Measurements from ENCODE around the gene VWA5B2.
A peak's percentile ranks its signal among the peaks of the same experiment; 100 is the strongest.

Gene VWA5B2

DNA sequence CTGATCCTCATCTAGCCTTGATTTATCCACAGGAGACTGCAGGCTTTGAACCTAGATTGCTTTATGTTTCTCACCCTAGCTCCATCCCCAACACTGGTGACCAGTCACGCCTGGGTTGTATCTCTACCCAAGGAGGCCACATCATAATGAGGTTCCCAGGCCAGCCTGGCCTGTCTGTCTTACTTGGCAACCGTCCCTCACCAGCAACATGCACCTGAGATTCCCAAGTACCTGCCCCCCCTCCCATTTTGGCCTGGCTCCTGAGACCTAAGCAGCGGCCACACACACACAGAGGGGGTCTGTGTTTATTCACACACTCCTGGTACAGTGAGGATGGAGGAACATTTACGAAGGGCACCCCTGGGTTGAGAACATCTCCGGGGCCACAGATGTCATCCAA, 29.5 kb downstream of the VWA5B2 start:
- Histone ChIP-seq H2AFZ (ENCODE audit: low read depth, low read length, severe bottlenecking) (no peak overlapping the region), H3K9me3 (ENCODE audit: insufficient read depth, low read length) (no peaks in the 10 kb centered on the region), H3K36me3 (ENCODE audit: low read length) (no peaks in the 10 kb centered on the region), H4K20me1 (ENCODE audit: low read depth, low read length) (no peaks in the 10 kb centered on the region), H3K9ac (ENCODE audit: low read length) (no peak overlapping the region), H3K27ac (ENCODE audit: low read depth, low read length) (no peak overlapping the region), H3K79me2 (ENCODE audit: insufficient read depth, low read length) (no peaks in the 10 kb centered on the region), H3K4me3 (ENCODE audit: insufficient read depth, low read length, poor library complexity, severe bottlenecking) (no peak overlapping the region), H3K27me3 (ENCODE audit: low read length) (no peaks in the 10 kb centered on the region), H3F3A (ENCODE audit: insufficient read depth) (no peaks in the 10 kb centered on the region; the same call in 1 of the 2 replicates), H3K4me2 (ENCODE audit: low read depth, low read length, poor library complexity, severe bottlenecking) (no peak overlapping the region), H3K9me2 (replicated peaks; ENCODE audit: insufficient read depth, low read length) (no peaks in the 10 kb centered on the region)
- TF ChIP-seq, protein P1, sequence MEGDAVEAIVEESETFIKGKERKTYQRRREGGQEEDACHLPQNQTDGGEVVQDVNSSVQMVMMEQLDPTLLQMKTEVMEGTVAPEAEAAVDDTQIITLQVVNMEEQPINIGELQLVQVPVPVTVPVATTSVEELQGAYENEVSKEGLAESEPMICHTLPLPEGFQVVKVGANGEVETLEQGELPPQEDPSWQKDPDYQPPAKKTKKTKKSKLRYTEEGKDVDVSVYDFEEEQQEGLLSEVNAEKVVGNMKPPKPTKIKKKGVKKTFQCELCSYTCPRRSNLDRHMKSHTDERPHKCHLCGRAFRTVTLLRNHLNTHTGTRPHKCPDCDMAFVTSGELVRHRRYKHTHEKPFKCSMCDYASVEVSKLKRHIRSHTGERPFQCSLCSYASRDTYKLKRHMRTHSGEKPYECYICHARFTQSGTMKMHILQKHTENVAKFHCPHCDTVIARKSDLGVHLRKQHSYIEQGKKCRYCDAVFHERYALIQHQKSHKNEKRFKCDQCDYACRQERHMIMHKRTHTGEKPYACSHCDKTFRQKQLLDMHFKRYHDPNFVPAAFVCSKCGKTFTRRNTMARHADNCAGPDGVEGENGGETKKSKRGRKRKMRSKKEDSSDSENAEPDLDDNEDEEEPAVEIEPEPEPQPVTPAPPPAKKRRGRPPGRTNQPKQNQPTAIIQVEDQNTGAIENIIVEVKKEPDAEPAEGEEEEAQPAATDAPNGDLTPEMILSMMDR (IDR thresholded peaks at IDR 0.05; ENCODE audit: insufficient read depth, low read length, poor library complexity, severe bottlenecking), result no peak
- no peak for TF ChIP-seq EZH2phosphoT487 (conservative IDR thresholded peaks at IDR 0.05; ENCODE audit: low read length)

GRCh38 chr3:184259396-184259877, 30.1 kb downstream of the VWA5B2 start:
- no peaks in the 10 kb centered on the region for H3K9me3 ChIP-seq (ENCODE audit: insufficient read depth, low read length)
- no peaks in the 10 kb centered on the region for H3K79me2 ChIP-seq (ENCODE audit: insufficient read depth, low read length)
- H3K4me2 ChIP-seq (ENCODE audit: low read depth, low read length, poor library complexity, severe bottlenecking), result no peak overlapping the region
- no peaks in the 10 kb centered on the region for H3K36me3 ChIP-seq (ENCODE audit: low read length)
- no peaks in the 10 kb centered on the region for H4K20me1 ChIP-seq (ENCODE audit: low read depth, low read length)
- no peaks in the 10 kb centered on the region for H3K27me3 ChIP-seq (ENCODE audit: low read length)
- H3K4me3 ChIP-seq (ENCODE audit: insufficient read depth, low read length, poor library complexity, severe bottlenecking), result no peak overlapping the region
- TF ChIP-seq, protein P1 (IDR thresholded peaks at IDR 0.05; ENCODE audit: insufficient read depth, low read length, poor library complexity, severe bottlenecking), result no peak
- no peak for TF ChIP-seq EZH2phosphoT487 (conservative IDR thresholded peaks at IDR 0.05; ENCODE audit: low read length)
- H3K9me2 ChIP-seq (replicated peaks; ENCODE audit: insufficient read depth, low read length), result no peaks in the 10 kb centered on the region
- no peak overlapping the region for H2AFZ ChIP-seq (ENCODE audit: low read depth, low read length, severe bottlenecking)
- H3F3A ChIP-seq (ENCODE audit: insufficient read depth), result no peaks in the 10 kb centered on the region; the same call in 1 of the 2 replicates
- no peak overlapping the region for H3K9ac ChIP-seq (ENCODE audit: low read length)
- H3K27ac ChIP-seq (ENCODE audit: low read depth, low read length), result no peak overlapping the region

GRCh38 chr3:184259878-184260723, 30.7 kb downstream of the VWA5B2 start:
- Histone ChIP-seq H3K4me3 (ENCODE audit: insufficient read depth, low read length, poor library complexity, severe bottlenecking) (no peak overlapping the region), H4K20me1 (ENCODE audit: low read depth, low read length) (no peaks in the 10 kb centered on the region), H3K9me3 (ENCODE audit: insufficient read depth, low read length) (no peaks in the 10 kb centered on the region), H3K27me3 (ENCODE audit: low read length) (no peaks in the 10 kb centered on the region), H3K36me3 (ENCODE audit: low read length) (no peaks in the 10 kb centered on the region), H3K4me2 (ENCODE audit: low read depth, low read length, poor library complexity, severe bottlenecking) (peak overlapping the region; percentile 52), H3K9me2 (replicated peaks; ENCODE audit: insufficient read depth, low read length) (no peaks in the 10 kb centered on the region), H3K9ac (ENCODE audit: low read length) (no peak overlapping the region), H3K27ac (ENCODE audit: low read depth, low read length) (no peak overlapping the region), H3F3A (ENCODE audit: insufficient read depth) (no peaks in the 10 kb centered on the region; the same call in 1 of the 2 replicates), H2AFZ (ENCODE audit: low read depth, low read length, severe bottlenecking) (no peak overlapping the region), H3K79me2 (ENCODE audit: insufficient read depth, low read length) (no peaks in the 10 kb centered on the region)
- TF ChIP-seq, protein P1 (IDR thresholded peaks at IDR 0.05; ENCODE audit: insufficient read depth, low read length, poor library complexity, severe bottlenecking), result no peak
- TF ChIP-seq EZH2phosphoT487 (conservative IDR thresholded peaks at IDR 0.05; ENCODE audit: low read length), result no peak
